Hematopoietic multipotent progenitor cell (in vitro differentiated cells): Measurements from ENCODE around the gene CCNT2. TPM values are rescaled to one million over a fixed set of nuclear protein-coding genes. Genes with fewer than 3 reads are reported as not detected.
A peak's percentile ranks its signal among the peaks of the same experiment; 100 is the strongest.

Experiments
- DNase-seq, 3 donors: peaks; one replicate each; pipeline ENCODE4 v3.0.0-alpha.2; 2011 to 2015; ENCODE audit warnings: low read depth in 2 of 3, low spot score in 2 of 3
- total RNA-seq: library from RNA; depleted of rRNA; stranded (reverse); fragments of >200 nt; gene quantifications from one replicate; pipeline ENCODE4 v1.2.3, GENCODE V29; 2012

The CCNT2 gene
- total RNA-seq, 1 donor: 30.2 TPM

- DNase-seq: peak in 2 of 3 donors; percentile 74 to 95
These were observed 615 bp upstream of the CCNT2 start for GRCh38 chr2:134917888-134918525.

GRCh38 chr2:134919341-134920210 lies 954 bp downstream of the CCNT2 start:
- peak in 2 of 3 donors; percentile 32 to 52 for DNase-seq

GRCh38 chr2:134924912-134925311 lies 6.3 kb downstream of the CCNT2 start:
- no peak for DNase-seq

GRCh38 chr2:134926231-134926931 lies 7.8 kb downstream of the CCNT2 start:
- DNase-seq: no peak

GRCh38 chr2:134927195-134927594 lies 8.6 kb downstream of the CCNT2 start:
- peak in 1 of 3 donors; percentile 13 for DNase-seq

GRCh38 chr2:134932864-134933526 lies 14.4 kb downstream of the CCNT2 start:
- DNase-seq: no peak

GRCh38 chr2:134933732-134934131 lies 15.1 kb downstream of the CCNT2 start:
- DNase-seq: no peak

- no peak for DNase-seq
These were observed 15.5 kb downstream of the CCNT2 start for GRCh38 chr2:134934150-134934549.

- no peak for DNase-seq
These were observed 16.0 kb downstream of the CCNT2 start for GRCh38 chr2:134934641-134935040.

- no peak for DNase-seq
These were observed 18.1 kb downstream of the CCNT2 start for GRCh38 chr2:134936691-134937090.

GRCh38 chr2:134943540-134943939 lies 24.9 kb downstream of the CCNT2 start:
- DNase-seq: peak in 1 of 3 donors; percentile 52

GRCh38 chr2:134944975-134945374 lies 26.4 kb downstream of the CCNT2 start:
- DNase-seq: no peak

GRCh38 chr2:134946073-134946472 lies 27.5 kb downstream of the CCNT2 start:
- DNase-seq: no peak

GRCh38 chr2:134949981-134950708 lies 31.5 kb downstream of the CCNT2 start:
- DNase-seq: no peak

GRCh38 chr2:134950886-134951285 lies 32.3 kb downstream of the CCNT2 start:
- peak in 1 of 3 donors; percentile 21 for DNase-seq

- DNase-seq: no peak
These were observed 34.0 kb downstream of the CCNT2 start for GRCh38 chr2:134952608-134953007.

- DNase-seq: no peak
These were observed 35.4 kb downstream of the CCNT2 start for GRCh38 chr2:134954065-134954464.

- DNase-seq: no peak
These were observed 37.1 kb downstream of the CCNT2 start for GRCh38 chr2:134955744-134956143.

- DNase-seq: no peak
These were observed 38.9 kb downstream of the CCNT2 start for GRCh38 chr2:134957477-134957876.

GRCh38 chr2:134967166-134967565 lies 48.5 kb downstream of the CCNT2 start:
- peak in 2 of 3 donors; percentile 61 to 80 for DNase-seq
